ENCODE measurements around the gene PPP6R3. TPM values are rescaled to one million over a fixed set of nuclear protein-coding genes. Genes with fewer than 3 reads are reported as not detected.

Gene PPP6R3
- total and polyA plus RNA-seq, 2 donors (not counting 3 experiments of a cell fraction or from before 2014, with no cell fraction given) = 31.7 to 98.8 TPM

DNA sequence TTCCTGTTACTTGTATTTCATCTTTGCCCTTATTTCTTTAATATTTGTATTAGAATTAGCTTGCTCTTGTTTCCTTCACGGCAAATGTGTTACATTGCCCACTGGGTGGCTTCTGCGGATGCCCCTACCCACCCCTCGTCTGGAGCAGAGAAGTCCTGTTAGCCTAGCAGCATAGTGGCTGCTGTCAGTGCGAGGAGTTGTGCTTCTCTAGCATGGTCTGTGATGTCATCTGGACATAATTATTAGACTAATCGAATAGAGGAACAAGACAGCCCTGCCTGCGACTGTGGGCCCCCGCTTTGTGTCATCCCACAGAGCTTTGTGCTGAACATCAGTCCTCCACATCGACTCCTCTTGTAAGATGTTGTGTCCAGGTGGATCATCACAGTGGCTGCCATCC lies 74.5 kb downstream of the PPP6R3 start:
- H3K9ac ChIP-seq (replicated peaks; ENCODE audit: extremely low read depth, insufficient read depth, low read length) = no peak overlapping the region
- H3K9me1 ChIP-seq (replicated peaks; ENCODE audit: control insufficient read depth, extremely low read depth, insufficient read depth, low read length) = peaks cover 2% of the 10 kb centered on the region
- H3K79me2 ChIP-seq (ENCODE audit: control insufficient read depth, insufficient read depth, low read length) = peaks cover 72% of the 10 kb centered on the region
- no peaks in the 10 kb centered on the region for H3K27me3 ChIP-seq (ENCODE audit: control insufficient read depth in 2 of 2, insufficient read depth in 2 of 2, low read length in 2 of 2)
- intact Hi-C loops (cut with micrococcal nuclease) = no loop called here
- H3K4me1 ChIP-seq (ENCODE audit: control insufficient read depth, extremely low read depth, insufficient read depth, low read length) = no peaks in the 10 kb centered on the region
- H3K4me3 ChIP-seq (replicated peaks in 1 of 3; ENCODE audit: insufficient read depth in 1 of 3, low read depth in 1 of 3, low read length in 3 of 3) = no peak overlapping the region
- no peak for TF ChIP-seq EZH2 (IDR thresholded peaks at IDR 0.05; ENCODE audit: borderline replicate concordance, low read depth, low read length, severe bottlenecking)
- no peak for TF ChIP-seq GATA2 (IDR thresholded peaks at IDR 0.05; ENCODE audit: insufficient read depth, insufficient read length, low read depth, low read length)
- TF ChIP-seq, protein P1, sequence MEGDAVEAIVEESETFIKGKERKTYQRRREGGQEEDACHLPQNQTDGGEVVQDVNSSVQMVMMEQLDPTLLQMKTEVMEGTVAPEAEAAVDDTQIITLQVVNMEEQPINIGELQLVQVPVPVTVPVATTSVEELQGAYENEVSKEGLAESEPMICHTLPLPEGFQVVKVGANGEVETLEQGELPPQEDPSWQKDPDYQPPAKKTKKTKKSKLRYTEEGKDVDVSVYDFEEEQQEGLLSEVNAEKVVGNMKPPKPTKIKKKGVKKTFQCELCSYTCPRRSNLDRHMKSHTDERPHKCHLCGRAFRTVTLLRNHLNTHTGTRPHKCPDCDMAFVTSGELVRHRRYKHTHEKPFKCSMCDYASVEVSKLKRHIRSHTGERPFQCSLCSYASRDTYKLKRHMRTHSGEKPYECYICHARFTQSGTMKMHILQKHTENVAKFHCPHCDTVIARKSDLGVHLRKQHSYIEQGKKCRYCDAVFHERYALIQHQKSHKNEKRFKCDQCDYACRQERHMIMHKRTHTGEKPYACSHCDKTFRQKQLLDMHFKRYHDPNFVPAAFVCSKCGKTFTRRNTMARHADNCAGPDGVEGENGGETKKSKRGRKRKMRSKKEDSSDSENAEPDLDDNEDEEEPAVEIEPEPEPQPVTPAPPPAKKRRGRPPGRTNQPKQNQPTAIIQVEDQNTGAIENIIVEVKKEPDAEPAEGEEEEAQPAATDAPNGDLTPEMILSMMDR (IDR thresholded peaks at IDR 0.05; ENCODE audit: extremely low read depth in 1 of 2, insufficient read depth in 1 of 2, low read depth in 1 of 2, low read length in 2 of 2) = no peak
- TF ChIP-seq POLR2A (IDR thresholded peaks at IDR 0.05; ENCODE audit: low read depth, low read length) = no peak
- TF ChIP-seq, protein P2, sequence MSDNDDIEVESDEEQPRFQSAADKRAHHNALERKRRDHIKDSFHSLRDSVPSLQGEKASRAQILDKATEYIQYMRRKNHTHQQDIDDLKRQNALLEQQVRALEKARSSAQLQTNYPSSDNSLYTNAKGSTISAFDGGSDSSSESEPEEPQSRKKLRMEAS (IDR thresholded peaks at IDR 0.05; ENCODE audit: insufficient read depth, insufficient read length) = no peak
- TF ChIP-seq FOS (IDR thresholded peaks at IDR 0.05; ENCODE audit: borderline replicate concordance, insufficient read depth, low read length) = no peak
- no peak for TF ChIP-seq POLR2AphosphoS5 (IDR thresholded peaks at IDR 0.05; ENCODE audit: insufficient read depth, low read depth, low read length)
- TF ChIP-seq JUN (IDR thresholded peaks at IDR 0.05; ENCODE audit: borderline replicate concordance, insufficient read depth, insufficient read length, low read depth) = no peak
- TF ChIP-seq MYC (IDR thresholded peaks at IDR 0.05; ENCODE audit: low read depth, low read length) = no peak
- dilution Hi-C loops (cut with MboI; ENCODE audit: extremely low pct_ligation_motif_present, low sequenced_read_pairs) = no loop called here
- no peak for DNase-seq (ENCODE audit: low read depth, low spot score)
- FAIRE-seq = no peak
- no TSS peak for BruUV-seq (replicated peaks)
- H3K9me3 ChIP-seq (replicated peaks; ENCODE audit: control insufficient read depth, insufficient read depth, low read length) = no peaks in the 10 kb centered on the region
- POLR2A ChIA-PET = no interaction called here
- H4K20me1 ChIP-seq (replicated peaks; ENCODE audit: control insufficient read depth, extremely low read depth, insufficient read depth, low read length) = peaks cover 4% of the 10 kb centered on the region
- CTCF ChIA-PET = interaction anchor here (0.8 to 2.4 kb wide), 6 partner anchors 9 to 15 kb away, joined by 3 to 10 read pairs (median 4); no protein-coding TSS in a partner anchor
- H3K36me3 ChIP-seq (ENCODE audit: control insufficient read depth in 2 of 2, extremely low read depth in 1 of 2, insufficient read depth in 2 of 2, low read length in 2 of 2) = peaks cover 13 to 14% of the 10 kb centered on the region in 2 experiments
- H3K4me2 ChIP-seq (ENCODE audit: insufficient read depth, low read length) = no peak overlapping the region
- H2AFZ ChIP-seq (ENCODE audit: low read depth, low read length) = no peak overlapping the region
- H3K27ac ChIP-seq (ENCODE audit: insufficient read depth, low read depth, low read length) = no peak overlapping the region

Data from endothelial cell of umbilical vein (primary cell).